Spleen (tissue), 11 donors: ENCODE results near the gene NFIB. TPM values are rescaled to one million over a fixed set of nuclear protein-coding genes. Genes with fewer than 3 reads are reported as not detected.

ENCODE experiments used
- DNase-seq: peaks from one replicate; pipeline ENCODE4 v3.0.0-alpha.2; 2020
- H3K27ac ChIP-seq, 8 donors: fragments of 200-600 bp; sonication (generic) in 7 of 8; 1 replicate in 4 of 8; 2 replicates in 4 of 8; pipeline versions ENCODE4 v1.5.0 to v1.8.0; 2016 to 2021; ENCODE audit warnings: inconsistent platforms in 4 of 8, mild to moderate bottlenecking in 4 of 8, moderate library complexity in 1 of 8
- H3K27me3 ChIP-seq, 7 donors: fragments of 200-600 bp; sonication (generic) in 6 of 7; replicated peaks in 1 of 7; 1 replicate in 4 of 7; 2 replicates in 3 of 7; pipeline versions ENCODE4 v1.5.0 to v1.8.0; 2016 to 2021; ENCODE audit warnings: inconsistent platforms in 3 of 7, mild to moderate bottlenecking in 1 of 7
- H3K36me3 ChIP-seq, 6 donors: fragments of 200-600 bp; sonication (generic) in 5 of 6; 1 replicate in 4 of 6; 2 replicates in 2 of 6; pipeline versions ENCODE4 v1.5.0 to v1.8.0; 2016 to 2021; ENCODE audit warnings: inconsistent platforms in 2 of 6
- H3K4me1 ChIP-seq, 6 donors: fragments of 200-600 bp; sonication (generic) in 5 of 6; 1 replicate in 3 of 6; 2 replicates in 3 of 6; pipeline versions ENCODE4 v1.5.0 to v1.8.0; 2016 to 2021; ENCODE audit warnings: inconsistent platforms in 3 of 6
- H3K4me3 ChIP-seq, 8 donors: fragments of 200-600 bp; sonication (generic) in 7 of 8; 1 replicate in 4 of 8; 2 replicates in 4 of 8; pipeline versions ENCODE4 v1.5.0 to v1.8.0; 2016 to 2021; ENCODE audit warnings: inconsistent platforms in 4 of 8, mild to moderate bottlenecking in 4 of 8, moderate library complexity in 2 of 8
- H3K9me3 ChIP-seq, 8 donors: fragments of 200-600 bp; sonication (generic) in 7 of 8; 1 replicate in 4 of 8; 2 replicates in 4 of 8; pipeline versions ENCODE4 v1.5.0 to v1.8.0; 2016 to 2021; ENCODE audit warnings: inconsistent platforms in 4 of 8
- CTCF ChIP-seq, 11 experiments: fragments of 200-600 bp in 7 of 11; fragments of 450-650 bp in 4 of 11; sonication (generic) in 4 of 11; IDR thresholded peaks in 8 of 11; conservative IDR thresholded peaks in 3 of 11; 1 replicate in 7 of 11; 2 replicates in 4 of 11; pipeline versions ENCODE4 v1.4.0 to v1.8.0; 2016 to 2021; ENCODE audit warnings: antibody characterized with exemption in 11 of 11, inconsistent platforms in 4 of 11, mild to moderate bottlenecking in 1 of 11
- POLR2A ChIP-seq, 3 donors: fragments of 450-650 bp; IDR thresholded peaks; one replicate each; pipeline ENCODE4 v1.5.1; 2017; ENCODE audit warnings: antibody characterized with exemption in 3 of 3, mild to moderate bottlenecking in 1 of 3
- POLR2AphosphoS5 ChIP-seq, 3 donors: sonication (generic); formaldehyde crosslinking; IDR thresholded peaks; one replicate each; pipeline ENCODE4 v1.5.1; 2017; ENCODE audit warnings: antibody characterized with exemption in 3 of 3
- WGBS, 5 donors: extraction: QIAGEN DNeasy Blood & Tissue Kit in 3 of 5; methylation state at CpG; one replicate each; pipeline versions ENCODE4 v1.1.5 to v1.1.7; 2013 to 2018; 5-methylcytosine and 5-hydroxymethylcytosine counted together
- intact Hi-C: fragments of 100-400 bp; cut with DNase I; formaldehyde crosslinking; loops from one replicate; pipeline ENCODE4 v1.15.0; 2023; ENCODE audit warnings: low total_unique reads
- polyA plus RNA-seq, 3 donors: library from polyadenylated mRNA; stranded (reverse); fragments of 200-250 nt; gene quantifications; one replicate each; pipeline ENCODE4 v1.2.1, GENCODE V29; 2013
- total RNA-seq, 7 donors: library from RNA; depleted of rRNA in 3 of 7; stranded (reverse); fragments of >200 nt in 3 of 7; fragmentation: NEBNext Ultra II Directional in 4 of 7; extraction: Animal tissue kit (Norgen Biotek cat#: 25700) in 4 of 7; gene quantifications; one replicate each; pipeline versions ENCODE4 v1.1.0 to v1.2.1, GENCODE V29; 2016 to 2021
- donor health status: healthy with polysubstance abuse.
- donor health status: DM: no; HTN: no; CAD: no; lungs with moderate emphysema.
- donor health status: DM: no; HTN: no; CAD: no.
- donor health status: Bipolar disorder and iron deficiency.
- donor health status: healthy.
- donor health status: DM: no; HTN: no; CAD: no.
- donor health status: DM: yes; HTN: yes; CAD: no.

The NFIB gene
- total and polyA plus RNA-seq, 10 donors, result 3.6 to 96.8 (median 48.4) TPM

DNA sequence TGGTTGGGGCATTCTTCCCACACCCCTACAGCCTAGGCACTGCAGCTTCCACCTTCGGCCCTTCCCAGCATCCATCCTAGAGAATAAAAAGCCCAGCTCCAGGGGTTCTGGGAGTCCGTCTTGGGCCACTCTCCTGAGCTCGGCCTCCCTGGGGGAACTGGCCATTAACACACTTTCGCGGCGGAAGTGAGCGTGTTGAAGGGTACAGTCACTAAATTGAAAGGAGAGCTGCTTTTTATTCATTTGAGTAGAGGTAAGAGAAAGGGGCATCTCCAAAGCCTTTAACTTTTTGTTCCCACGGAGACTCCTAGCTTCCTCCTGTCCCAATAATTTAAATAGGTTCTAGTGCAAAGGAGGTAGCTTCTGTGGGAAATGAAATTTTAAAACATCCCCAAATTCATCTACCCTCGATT lies 31.0 kb upstream of the NFIB start:
- Histone ChIP-seq H3K36me3 (no peaks in the 10 kb centered on the region), H3K9me3 (no peaks in the 10 kb centered on the region), H3K4me3 (no peak overlapping the region), H3K27ac (no peak overlapping the region), H3K27me3 (peaks cover 4 to 100% (median 64%) of the 10 kb centered on the region in 7 donors), H3K4me1 (peaks cover 0 to 37% (median 22%) of the 10 kb centered on the region in 6 donors)
- no peak for DNase-seq
- intact Hi-C loops, result no loop called here
- 45 to 58% (median 52%) methylated on average over 9 of the region's 9 CpGs for WGBS, 5 donors
- no peak for TF ChIP-seq POLR2AphosphoS5 (IDR thresholded peaks at IDR 0.05)
- TF ChIP-seq POLR2A (IDR thresholded peaks at IDR 0.05), result no peak
- no peak for TF ChIP-seq CTCF (IDR thresholded peaks at IDR 0.05 in 8 of 11, conservative IDR thresholded peaks at IDR 0.05 in 3 of 11)

GRCh38 chr9:14344053-14344524 lies 30.1 kb upstream of the NFIB start:
- 64 to 73% (median 70%) methylated on average over 6 of the region's 6 CpGs for WGBS, 5 donors
- no peak for DNase-seq

DNA sequence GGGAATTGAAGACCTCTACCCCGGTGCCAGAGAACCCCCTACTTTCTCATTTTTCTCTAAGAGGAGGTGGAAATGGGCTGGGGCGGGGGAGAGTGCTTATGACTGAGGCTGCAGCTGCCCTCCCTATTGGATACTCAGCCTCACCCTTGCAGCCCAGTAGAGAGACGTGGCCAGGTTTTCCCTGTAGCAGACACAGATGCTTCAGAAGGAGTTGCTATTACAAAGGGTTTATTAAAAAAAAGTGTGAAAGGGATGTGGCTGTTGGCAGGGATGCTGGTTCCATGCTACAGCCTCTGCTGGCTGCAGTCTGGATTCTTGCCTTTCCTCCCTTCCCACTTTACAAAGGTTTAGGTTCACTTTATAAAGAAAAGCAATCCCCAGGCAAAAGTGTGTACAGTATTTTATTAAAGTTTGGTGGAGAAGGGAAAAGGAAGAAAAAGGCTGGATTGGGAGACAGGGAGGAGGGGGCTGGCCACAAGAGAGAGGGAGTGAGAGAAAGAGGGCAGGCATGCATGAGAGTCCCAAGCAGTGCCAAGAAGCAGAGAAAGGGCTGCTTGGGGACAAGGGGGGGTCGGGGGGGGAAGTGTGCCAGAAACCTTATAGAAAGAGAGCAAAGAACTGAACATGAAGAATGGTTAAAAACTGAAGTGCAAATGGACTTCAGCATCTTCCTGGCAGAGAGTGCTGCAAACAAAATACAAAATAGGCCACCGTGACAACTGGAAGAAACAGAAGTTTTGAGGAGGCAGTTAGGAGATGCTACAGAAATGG lies 29.5 kb upstream of the NFIB start:
- TF ChIP-seq CTCF (IDR thresholded peaks at IDR 0.05 in 8 of 11, conservative IDR thresholded peaks at IDR 0.05 in 3 of 11), result no peak
- TF ChIP-seq POLR2AphosphoS5 (IDR thresholded peaks at IDR 0.05), result no peak
- TF ChIP-seq POLR2A (IDR thresholded peaks at IDR 0.05), result no peak

More at GRCh38 chr9:14344053-14344524, 30.1 kb upstream of the NFIB start:
- Histone ChIP-seq H3K27ac (no peak overlapping the region), H3K27me3 (peaks cover 4 to 100% (median 55%) of the 10 kb centered on the region in 7 donors), H3K36me3 (no peaks in the 10 kb centered on the region), H3K4me1 (peaks cover 0 to 29% (median 19%) of the 10 kb centered on the region in 6 donors), H3K9me3 (no peaks in the 10 kb centered on the region), H3K4me3 (no peak overlapping the region)
- no peak for TF ChIP-seq POLR2A (IDR thresholded peaks at IDR 0.05)
- no peak for TF ChIP-seq CTCF (IDR thresholded peaks at IDR 0.05 in 8 of 11, conservative IDR thresholded peaks at IDR 0.05 in 3 of 11)
- no peak for TF ChIP-seq POLR2AphosphoS5 (IDR thresholded peaks at IDR 0.05)
- intact Hi-C loops, result no loop called here

GRCh38 chr9:14342736-14343135 lies 28.8 kb upstream of the NFIB start:
- intact Hi-C loops, result no loop called here
- DNase-seq, result no peak
- H3K27ac ChIP-seq, result no peak overlapping the region
- WGBS, 5 donors, result 63 to 86% (median 69%) methylated on average over 4 of the region's 4 CpGs
- TF ChIP-seq POLR2A (IDR thresholded peaks at IDR 0.05) (no peak), CTCF (IDR thresholded peaks at IDR 0.05 in 8 of 11, conservative IDR thresholded peaks at IDR 0.05 in 3 of 11) (no peak), POLR2AphosphoS5 (IDR thresholded peaks at IDR 0.05) (no peak)
- H3K9me3 ChIP-seq, result no peaks in the 10 kb centered on the region
- H3K4me3 ChIP-seq, result no peak overlapping the region
- H3K4me1 ChIP-seq, result peaks cover 0 to 15% (median 6%) of the 10 kb centered on the region in 6 donors
- H3K27me3 ChIP-seq, result peaks cover 0 to 88% (median 42%) of the 10 kb centered on the region in 7 donors
- H3K36me3 ChIP-seq, result no peaks in the 10 kb centered on the region

More for the DNA sequence above, 29.5 kb upstream of the NFIB start:
- intact Hi-C loops, result no loop called here
- WGBS, 5 donors, result 49 to 65% (median 53%) methylated on average over 5 of the region's 5 CpGs
- H3K27ac ChIP-seq, result no peak overlapping the region
- peaks cover 1 to 95% (median 49%) of the 10 kb centered on the region in 7 donors for H3K27me3 ChIP-seq
- H3K4me1 ChIP-seq, result peaks cover 0 to 22% (median 13%) of the 10 kb centered on the region in 6 donors
- no peaks in the 10 kb centered on the region for H3K36me3 ChIP-seq
- H3K4me3 ChIP-seq, result no peak overlapping the region
- DNase-seq, result no peak
- H3K9me3 ChIP-seq, result no peaks in the 10 kb centered on the region
